Activated CD8-positive, alpha-beta memory T cell treated with anti-CD3 and anti-CD28 coated beads for 1 hour (primary cell): ENCODE data around the gene PTPRN2.

Experiments used
- DNase-seq, 2 donors: peaks; one replicate each; pipeline ENCODE4 v3.0.0-alpha.2; 2020; ENCODE audit warnings: low read depth in 1 of 2; ENCODE audit errors: extremely low read depth in 1 of 2

PTPRN2 gene

GRCh38 chr7:157640144-157640543 is 947.5 kb downstream of the PTPRN2 start:
- DNase-seq = no peak

DNA sequence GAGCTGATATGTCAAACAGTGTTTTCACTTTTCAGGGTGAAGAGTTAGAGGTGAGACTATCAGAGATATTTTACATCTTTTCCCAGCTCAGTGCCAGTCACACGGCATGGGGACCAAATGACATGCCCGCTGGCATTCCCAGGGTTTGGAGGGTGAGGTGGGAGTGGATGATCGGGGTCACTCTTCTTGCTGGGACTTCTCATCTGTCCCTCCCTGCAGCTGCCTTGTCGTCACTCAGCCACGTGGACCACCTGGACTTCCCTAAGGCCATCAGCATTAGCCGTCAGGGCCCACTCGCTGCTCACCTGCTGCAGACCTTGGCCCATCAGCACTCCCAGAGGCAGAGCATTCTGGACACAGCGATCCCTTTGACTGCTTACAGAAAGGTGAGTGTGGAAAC is 949.1 kb downstream of the PTPRN2 start:
- DNase-seq = no peak

DNA sequence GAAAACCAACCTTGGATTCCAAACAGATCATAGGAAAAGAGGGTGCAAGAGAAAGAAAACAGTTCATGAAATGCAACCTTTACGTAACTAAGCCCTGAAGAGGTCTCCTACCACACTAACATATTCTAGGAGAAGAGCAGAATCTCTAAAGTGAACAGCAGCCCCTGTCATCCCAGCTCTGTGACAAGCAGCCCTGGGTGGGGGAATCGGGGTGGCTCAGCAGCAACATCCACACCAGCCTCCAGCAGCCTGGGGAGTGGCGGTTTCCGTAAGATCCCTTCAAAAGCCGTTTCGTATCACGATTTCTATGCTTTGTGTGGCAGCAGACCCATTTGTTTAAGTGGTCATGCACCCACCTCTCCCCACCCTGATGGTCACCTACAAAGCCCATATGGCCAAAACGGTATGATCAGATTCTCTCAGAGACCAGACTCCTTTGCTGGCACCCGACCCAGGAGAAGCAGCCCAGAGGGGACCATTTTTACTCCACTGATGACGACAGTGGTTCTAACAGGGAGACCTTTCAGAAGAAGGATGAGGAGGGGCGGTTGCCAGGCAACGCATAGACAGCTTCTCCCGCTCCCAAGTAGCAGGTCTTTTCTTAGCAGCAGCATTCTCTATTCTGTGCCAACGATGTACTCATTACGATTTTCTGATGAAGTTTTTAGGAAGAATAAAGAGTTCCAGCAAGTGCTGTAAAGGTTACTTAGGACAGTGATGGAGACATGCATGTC is 950.2 kb downstream of the PTPRN2 start:
- no peak for DNase-seq

- DNase-seq = no peak
Measured at GRCh38 chr7:157635669-157636068, 952.0 kb downstream of the PTPRN2 start.

DNA sequence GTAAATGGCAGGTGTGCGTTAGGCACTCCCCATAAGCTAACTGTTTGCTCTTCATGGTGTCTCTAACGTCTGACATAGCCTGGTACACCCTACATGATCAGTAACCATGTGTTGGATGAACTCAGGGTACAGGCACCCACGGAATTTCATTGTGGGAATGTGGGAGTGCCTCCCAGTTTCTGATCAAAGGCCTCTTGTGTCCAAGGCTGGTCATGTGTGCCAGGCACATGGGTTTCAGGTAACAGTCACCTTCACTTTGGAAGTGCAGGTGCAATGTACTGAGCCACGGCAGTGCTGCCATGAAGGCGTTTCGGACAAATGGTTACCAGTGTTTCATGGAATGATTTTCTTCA is 952.5 kb downstream of the PTPRN2 start:
- DNase-seq = no peak

- DNase-seq = no peak
Measured at GRCh38 chr7:157634401-157635147, 953.0 kb downstream of the PTPRN2 start.

- DNase-seq = no peak
Measured at GRCh38 chr7:157633465-157634185, 954.0 kb downstream of the PTPRN2 start.

DNA sequence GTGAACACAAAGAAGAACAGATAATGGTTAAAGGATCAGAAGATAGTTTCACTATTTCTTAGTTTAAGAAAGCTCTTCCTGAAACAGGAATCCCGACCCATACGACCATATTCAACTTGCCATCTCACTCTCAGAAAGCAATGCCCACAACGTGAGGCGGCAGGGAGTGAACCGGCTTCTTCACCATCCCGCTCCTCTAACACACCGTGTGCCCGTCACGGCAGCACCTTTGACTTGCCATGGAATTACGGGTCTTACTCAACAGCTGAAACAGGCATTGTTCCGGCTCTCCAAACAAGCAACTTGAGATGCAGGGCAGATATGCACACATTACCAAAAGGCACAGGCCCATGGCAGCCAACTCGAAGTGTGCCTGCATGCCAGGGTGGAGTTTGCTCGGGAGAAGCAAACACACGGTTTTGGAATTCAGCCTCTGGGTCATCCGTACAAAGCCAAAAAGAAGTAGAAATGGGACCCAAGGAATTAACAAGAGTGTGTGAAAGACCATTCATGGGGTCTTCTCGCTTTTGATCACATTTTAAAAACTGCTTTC is 957.2 kb downstream of the PTPRN2 start:
- DNase-seq = no peak

DNA sequence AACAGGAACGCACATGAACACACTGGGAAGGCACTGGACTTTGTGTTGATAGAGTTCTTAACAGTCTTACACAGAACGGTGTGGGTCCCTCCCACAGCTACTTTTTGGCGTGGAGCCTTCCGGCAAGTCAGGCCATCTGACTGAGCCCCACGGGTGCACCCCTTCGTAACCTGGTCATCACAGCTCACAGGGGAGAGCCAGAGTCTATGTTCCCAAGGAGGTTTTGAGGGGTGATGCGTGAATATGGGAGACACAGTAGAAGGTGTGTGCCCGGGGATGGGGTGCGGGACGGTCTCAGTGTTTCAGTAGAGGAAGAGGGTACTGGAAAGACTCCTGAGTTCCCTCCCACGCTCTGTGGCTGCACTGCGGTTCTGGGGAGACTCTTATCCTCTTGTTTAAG is 959.2 kb downstream of the PTPRN2 start:
- no peak for DNase-seq

DNA sequence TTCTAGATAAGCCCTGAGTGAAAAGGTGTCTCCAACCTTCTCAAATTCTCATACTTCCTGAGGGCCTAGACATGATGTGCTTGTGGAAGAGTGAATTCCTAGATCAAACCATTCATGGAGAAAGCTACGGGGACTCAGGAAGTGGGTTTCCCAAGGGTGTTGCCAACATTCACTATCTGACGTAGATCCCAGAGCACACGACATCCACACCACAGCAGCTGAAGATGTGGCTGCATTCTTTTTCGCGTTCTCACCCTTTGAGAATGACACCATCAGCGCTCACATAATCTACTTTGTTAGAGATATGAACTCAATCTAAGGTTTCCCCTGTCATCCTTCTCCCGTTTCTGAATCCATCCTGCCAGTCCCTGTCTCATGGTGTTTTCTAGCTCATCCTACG is 960.0 kb downstream of the PTPRN2 start:
- no peak for DNase-seq

- DNase-seq = no peak
Measured at GRCh38 chr7:157627033-157627432, 960.6 kb downstream of the PTPRN2 start.

DNA sequence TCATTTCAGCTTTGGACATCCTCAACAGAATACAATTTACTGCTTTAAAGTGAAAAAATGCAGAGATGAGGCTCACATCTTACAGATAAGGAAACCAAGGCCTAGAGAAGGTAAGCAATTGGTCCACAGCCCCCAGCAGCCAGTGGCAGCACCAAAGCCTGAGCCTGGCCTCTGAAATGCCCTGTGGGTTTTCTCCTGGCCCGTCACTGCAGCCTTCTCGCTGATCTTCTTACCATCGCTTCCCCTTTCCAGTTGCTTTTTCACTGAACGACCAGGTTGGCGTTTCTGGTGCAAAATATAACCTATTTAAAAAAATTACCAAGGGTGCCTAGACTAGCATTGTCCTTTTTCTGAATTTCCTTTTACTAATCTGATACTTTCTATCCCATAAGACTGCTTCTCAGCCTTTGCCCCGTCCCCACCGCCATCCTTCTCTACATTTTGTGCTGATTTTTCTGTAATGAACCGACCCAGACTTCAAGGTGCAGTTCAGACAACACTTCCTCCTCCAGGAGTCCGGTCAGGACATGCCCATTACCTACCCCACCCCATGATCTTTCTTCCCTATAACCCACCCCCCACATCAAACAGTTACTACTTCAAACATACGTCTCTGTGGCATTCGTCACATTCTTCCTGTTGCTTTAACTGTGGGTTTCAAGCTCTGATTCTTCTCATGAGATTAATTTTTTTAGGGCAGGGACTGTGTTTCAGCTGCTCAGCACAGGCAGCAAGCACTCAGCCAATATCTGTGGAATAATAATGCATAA is 961.5 kb downstream of the PTPRN2 start:
- no peak for DNase-seq

- no peak for DNase-seq
Measured at GRCh38 chr7:157623556-157623955, 964.1 kb downstream of the PTPRN2 start.

DNA sequence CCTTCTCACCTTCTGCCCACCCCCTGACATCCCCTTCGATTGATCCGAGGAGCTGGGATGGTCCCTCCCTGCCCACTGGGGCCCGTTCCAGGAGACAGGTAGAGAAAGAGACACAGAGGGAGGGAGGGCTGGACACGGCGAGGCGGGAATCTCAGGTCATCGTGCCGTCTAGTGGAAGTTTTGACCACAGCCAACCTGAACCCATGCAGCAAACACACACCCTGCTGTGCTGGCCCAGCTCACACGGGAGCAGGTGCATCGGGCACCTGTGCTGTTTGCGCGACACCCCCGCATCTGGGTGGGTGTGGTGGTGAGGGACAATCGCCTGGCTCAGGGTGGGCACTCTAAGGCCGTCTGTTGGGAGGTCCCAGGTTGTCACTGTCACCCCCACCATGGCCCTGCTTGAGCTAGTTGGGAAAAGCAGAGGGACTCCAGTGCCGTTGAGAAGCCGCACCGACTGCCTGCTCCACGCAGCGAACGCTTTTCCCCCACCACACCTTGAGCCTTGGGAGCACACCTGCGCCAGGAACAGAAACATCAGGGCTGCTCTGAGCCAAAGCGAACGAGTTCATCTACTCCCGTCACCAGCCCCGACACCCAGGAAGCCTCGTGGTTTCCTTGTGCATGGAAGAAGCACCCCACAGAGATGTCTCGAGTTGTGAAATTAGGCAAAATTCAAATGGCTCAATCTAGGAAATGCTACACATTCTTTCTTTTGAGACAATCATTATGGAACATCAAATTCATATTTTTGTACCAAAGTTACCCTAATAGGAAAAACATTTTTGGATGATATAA is 965.0 kb downstream of the PTPRN2 start:
- no peak for DNase-seq

DNA sequence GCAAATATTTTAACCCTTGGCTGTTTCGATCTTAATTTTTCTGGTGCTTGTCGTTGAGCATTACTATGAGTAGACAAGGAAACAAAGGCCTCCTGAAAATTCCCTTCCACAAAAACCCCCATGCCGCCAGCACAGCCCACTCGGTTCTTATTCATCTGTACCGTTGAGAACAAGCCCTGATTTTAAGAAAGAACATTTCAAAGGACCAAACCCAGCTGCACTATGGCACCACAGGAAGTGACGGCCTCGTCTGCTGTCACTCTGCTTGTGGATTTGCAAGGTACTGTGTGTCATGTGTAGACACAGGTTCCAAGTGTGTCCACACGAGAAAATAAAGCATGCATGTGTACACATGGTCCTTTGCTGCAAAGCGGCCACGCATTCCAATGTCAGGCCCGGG is 965.6 kb downstream of the PTPRN2 start:
- DNase-seq = no peak

- no peak for DNase-seq
Measured at GRCh38 chr7:157621131-157621681, 966.4 kb downstream of the PTPRN2 start.

GRCh38 chr7:157620616-157621015 is 967.0 kb downstream of the PTPRN2 start:
- no peak for DNase-seq

DNA sequence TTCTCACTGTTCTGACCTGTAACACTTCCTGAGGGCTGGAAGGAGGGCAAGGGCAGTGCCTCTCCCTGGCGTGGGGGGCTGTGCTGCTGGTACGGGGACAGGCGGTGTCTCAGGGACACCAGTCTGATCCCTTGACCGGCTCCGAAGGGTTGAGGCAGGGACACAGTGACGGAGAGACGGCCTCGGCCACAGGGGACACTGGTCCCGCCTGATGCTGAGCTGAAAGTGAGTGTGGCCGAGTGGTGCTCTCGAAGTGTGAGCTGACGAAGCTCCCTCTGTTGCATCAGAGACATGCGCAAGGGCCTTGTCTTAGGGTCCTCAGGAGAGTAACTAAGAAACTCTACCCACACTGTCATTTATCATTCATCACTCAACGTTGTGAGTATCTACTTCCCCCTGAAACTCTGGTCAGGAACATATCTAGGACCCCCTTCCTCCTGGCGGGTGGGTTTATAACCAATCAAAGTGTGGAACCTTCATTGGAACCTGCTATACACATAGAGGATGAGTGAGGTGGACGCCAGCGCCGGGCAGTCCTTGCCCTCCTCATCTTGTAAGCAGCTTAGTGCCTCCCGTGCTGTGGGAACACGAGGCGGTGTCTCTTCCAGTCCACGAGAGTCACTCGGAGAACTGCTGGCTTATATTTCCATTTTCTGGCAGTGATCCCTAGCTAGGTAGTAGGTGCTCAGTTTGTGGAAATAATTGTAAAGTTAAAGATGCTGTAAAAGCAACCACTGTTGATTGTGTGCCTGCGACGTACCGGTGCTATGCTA is 967.7 kb downstream of the PTPRN2 start:
- no peak for DNase-seq
